Keratinocyte (primary cell): ENCODE measurements around the gene RIPK1. TPM values are rescaled to one million over a fixed set of nuclear protein-coding genes. Genes with fewer than 3 reads are reported as not detected.
"Not testable (repeated sequence)": the region's sequence is repeated elsewhere in the genome, so short reads cannot be mapped to it uniquely, and the experiment has no call there.

ENCODE experiments used
- DNase-seq: peaks from one replicate; pipeline ENCODE4 v3.0.0-alpha.2; 2011; ENCODE audit warnings: low read depth, missing footprints, low spot score
- FAIRE-seq: peaks from 2 replicates; lab custom pipeline; 2011; peaks lifted over from hg19 to GRCh38; lab: Jason Lieb, UNC
- H2AFZ ChIP-seq: 2 replicates; pipeline ENCODE4 v1.6.0; 2012; ENCODE audit warnings: low read length, control low read depth, inconsistent platforms; ENCODE audit not compliant: control insufficient read depth
- H3K27ac ChIP-seq: 2 replicates; pipeline ENCODE4 v1.5.1; 2011; ENCODE audit warnings: low read length; ENCODE audit not compliant: control insufficient read depth, insufficient read depth
- H3K27me3 ChIP-seq: 3 replicates; pipeline ENCODE4 v1.6.0; 2011; ENCODE audit warnings: low read length; ENCODE audit not compliant: control insufficient read depth, insufficient read depth; ENCODE audit errors: extremely low read depth
- H3K36me3 ChIP-seq, 2 experiments: 2 replicates in 1 of 2; 3 replicates in 1 of 2; pipeline ENCODE4 v1.5.1; 2011; ENCODE audit warnings: low read length in 2 of 2, mild to moderate bottlenecking in 1 of 2; ENCODE audit not compliant: control insufficient read depth in 2 of 2, insufficient read depth in 2 of 2; ENCODE audit errors: extremely low read depth in 1 of 2
- H3K4me1 ChIP-seq: 3 replicates; pipeline ENCODE4 v1.5.1; 2011; ENCODE audit warnings: low read length; ENCODE audit not compliant: control insufficient read depth, insufficient read depth; ENCODE audit errors: extremely low read depth
- H3K4me2 ChIP-seq: 3 replicates; pipeline ENCODE4 v1.6.0; 2011; ENCODE audit warnings: low read depth, low read length; ENCODE audit not compliant: control insufficient read depth, insufficient read depth; ENCODE audit errors: extremely low read depth
- H3K4me3 ChIP-seq, 3 experiments: fragments of 200-600 bp in 1 of 3; sonication (generic) in 1 of 3; 2 replicates in 2 of 3; 3 replicates in 1 of 3; pipeline ENCODE4 v1.5.1; 2011 to 2016; ENCODE audit warnings: low read length in 3 of 3, mild to moderate bottlenecking in 3 of 3, control low read depth in 2 of 3, inconsistent platforms in 1 of 3, low read depth in 1 of 3, mixed read lengths in 1 of 3, mixed run types in 1 of 3, moderate library complexity in 1 of 3; ENCODE audit not compliant: control insufficient read depth in 2 of 3, insufficient read depth in 2 of 3; ENCODE audit errors: extremely low read depth in 1 of 3
- H3K79me2 ChIP-seq: 2 replicates; pipeline ENCODE4 v1.6.0; 2012; ENCODE audit warnings: low read length; ENCODE audit not compliant: control insufficient read depth, insufficient read depth
- H3K9ac ChIP-seq: 3 replicates; pipeline ENCODE4 v1.6.0; 2011; ENCODE audit warnings: low read length; ENCODE audit not compliant: control insufficient read depth, insufficient read depth; ENCODE audit errors: extremely low read depth
- H3K9me1 ChIP-seq: 3 replicates; pipeline ENCODE4 v1.6.0; 2011; ENCODE audit warnings: low read length; ENCODE audit not compliant: control insufficient read depth, insufficient read depth; ENCODE audit errors: extremely low read depth
- H3K9me3 ChIP-seq: 2 replicates; pipeline ENCODE4 v1.5.1; 2012; ENCODE audit warnings: low read depth, low read length; ENCODE audit not compliant: control insufficient read depth
- H4K20me1 ChIP-seq: 3 replicates; pipeline ENCODE4 v1.6.0; 2011; ENCODE audit warnings: low read length; ENCODE audit not compliant: control insufficient read depth, insufficient read depth; ENCODE audit errors: extremely low read depth
- CTCF ChIP-seq, 3 experiments: IDR thresholded peaks in 1 of 3; conservative IDR thresholded peaks in 1 of 3; optimal IDR thresholded peaks in 1 of 3; 2 replicates in 2 of 3; 3 replicates in 1 of 3; pipeline versions ENCODE3 to v1.5.1; 2011; ENCODE audit warnings: low read length in 3 of 3, mild to moderate bottlenecking in 3 of 3, moderate library complexity in 2 of 3, control low read depth in 1 of 3, inconsistent platforms in 1 of 3; ENCODE audit not compliant: insufficient read depth in 2 of 3; ENCODE audit errors: extremely low read depth in 1 of 3
- EZH2 ChIP-seq: IDR thresholded peaks from one replicate; pipeline ENCODE4 v1.6.1; 2012; ENCODE audit warnings: inconsistent platforms, mild to moderate bottlenecking, low read length, moderate library complexity
- dilution Hi-C: fragments of 300-500 bp; cut with MboI; formaldehyde crosslinking; loops from one replicate; pipeline ENCODE4 v1.7.0; 2020; ENCODE audit warnings: low sequenced_read_pairs; ENCODE audit not compliant: extremely low pct_ligation_motif_present
- polyA plus RNA-seq, 5 experiments: library from polyadenylated mRNA; depleted of rRNA in 3 of 5; stranded (reverse) in 3 of 5; stranded (forward) in 1 of 5; unstranded in 1 of 5; fragments of >200 nt; gene quantifications; 1 replicate in 1 of 5; 2 replicates in 3 of 5; 3 replicates in 1 of 5; pipeline versions ENCODE4 v1.2.1 to v1.2.3, GENCODE V29; 2011 to 2012; ENCODE audit warnings: missing spikeins in 2 of 5, low read depth in 1 of 5, low replicate concordance in 1 of 5

The RIPK1 gene
- polyA plus RNA-seq, 1 donor (not counting 4 experiments of a cell fraction or from before 2014, with no cell fraction given), result 13.8 TPM

DNA sequence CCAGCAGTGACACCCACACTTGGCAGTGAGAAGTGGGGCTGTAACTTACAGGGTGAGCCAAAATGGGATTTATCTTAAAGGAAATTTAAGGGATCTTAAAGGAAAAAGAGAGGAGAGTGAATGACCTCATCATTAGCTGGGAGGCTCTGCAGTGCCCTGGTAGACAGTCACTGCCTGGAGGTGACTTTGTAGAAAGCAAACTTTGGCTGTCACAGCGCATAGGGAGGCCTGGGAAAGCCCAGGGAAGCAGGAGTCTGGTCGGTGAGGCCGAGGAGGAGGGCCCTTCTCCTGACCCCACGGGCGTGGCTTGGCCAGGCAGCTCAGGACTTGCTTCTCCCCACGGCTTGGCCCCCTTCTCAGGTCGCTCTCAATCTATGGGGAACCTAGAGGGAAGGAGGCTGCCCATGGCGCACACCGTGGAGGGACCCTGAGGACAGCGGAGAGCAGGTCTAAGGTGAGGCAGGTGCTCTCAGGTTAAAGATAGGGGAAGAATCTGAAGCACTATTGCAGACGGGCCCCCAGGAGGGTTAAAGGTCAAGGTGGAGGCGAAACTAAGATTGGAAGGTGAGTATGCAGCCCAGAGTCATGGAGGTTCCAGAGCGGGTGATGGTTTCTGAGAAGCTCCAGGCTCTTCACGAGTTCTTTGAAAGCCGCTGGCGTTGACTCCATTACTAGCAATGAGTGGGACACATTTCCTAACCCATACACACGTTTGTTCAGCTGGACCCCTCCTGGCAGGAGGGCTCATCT, 15.6 kb upstream of the RIPK1 start:
- dilution Hi-C loops, result no loop called here
- Histone ChIP-seq H4K20me1 (no peaks in the 10 kb centered on the region), H3K36me3 (no peaks in the 10 kb centered on the region), H3K4me2 (no peak overlapping the region), H3K27me3 (no peaks in the 10 kb centered on the region), H3K27ac (no peak overlapping the region), H3K79me2 (no peaks in the 10 kb centered on the region), H3K9ac (no peak overlapping the region), H3K4me1 (peaks cover 4% of the 10 kb centered on the region), H3K9me3 (no peaks in the 10 kb centered on the region), H3K9me1 (no peaks in the 10 kb centered on the region), H3K4me3 (no peak overlapping the region), H2AFZ (no peak overlapping the region)
- DNase-seq (no peak), FAIRE-seq (no peak)
- TF ChIP-seq EZH2, result no peak
- no peak for TF ChIP-seq CTCF (optimal IDR thresholded peaks at IDR 0.05 in 1 of 3, IDR thresholded peaks at IDR 0.05 in 1 of 3, conservative IDR thresholded peaks at IDR 0.05 in 1 of 3; ENCODE audit: extremely low read depth in 1 of 3, insufficient read depth in 2 of 3, low read length in 3 of 3)

DNA sequence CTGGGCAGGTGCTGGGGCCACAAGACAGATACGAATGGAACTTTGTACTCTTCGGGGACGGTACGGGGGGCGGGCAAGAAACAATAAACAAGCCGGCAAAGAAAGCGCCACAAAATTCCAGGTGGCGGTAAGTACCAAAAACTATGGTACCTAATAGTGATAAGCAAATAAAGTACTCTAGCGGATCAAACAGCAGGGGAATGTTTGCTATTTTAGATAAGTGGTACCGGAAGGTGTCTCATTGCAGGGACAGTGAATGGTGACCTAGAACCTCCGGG, 15.1 kb upstream of the RIPK1 start:
- no peaks in the 10 kb centered on the region for H3K36me3 ChIP-seq

GRCh38 chr6:3054229-3055157, 13.8 kb upstream of the RIPK1 start:
- not testable (repeated sequence) for DNase-seq
- peak overlapping the region; percentile 2 for H2AFZ ChIP-seq

More for the DNA sequence above, 15.1 kb upstream of the RIPK1 start:
- H3K79me2 ChIP-seq, result no peaks in the 10 kb centered on the region
- H3K4me3 ChIP-seq, result peak overlapping the region in 1 of 3 experiments; percentile 13
- dilution Hi-C loops, result no loop called here
- TF ChIP-seq CTCF (optimal IDR thresholded peaks at IDR 0.05 in 1 of 3, IDR thresholded peaks at IDR 0.05 in 1 of 3, conservative IDR thresholded peaks at IDR 0.05 in 1 of 3; ENCODE audit: extremely low read depth in 1 of 3, insufficient read depth in 2 of 3, low read length in 3 of 3), result no peak
- TF ChIP-seq EZH2, result no peak
- H3K4me1 ChIP-seq, result peaks cover 4% of the 10 kb centered on the region
- peak overlapping the region; percentile 54 for H3K9ac ChIP-seq
- H4K20me1 ChIP-seq, result no peaks in the 10 kb centered on the region
- H3K4me2 ChIP-seq, result peak overlapping the region; percentile 51
- no peak for FAIRE-seq
- peak overlapping the region; percentile 51 for H2AFZ ChIP-seq
- H3K9me1 ChIP-seq, result no peaks in the 10 kb centered on the region
- no peaks in the 10 kb centered on the region for H3K27me3 ChIP-seq
- no peak overlapping the region for H3K27ac ChIP-seq
- DNase-seq, result no peak
- H3K9me3 ChIP-seq, result no peaks in the 10 kb centered on the region

More at GRCh38 chr6:3054229-3055157, 13.8 kb upstream of the RIPK1 start:
- H3K36me3 ChIP-seq, H4K20me1 ChIP-seq, FAIRE-seq, H3K27ac ChIP-seq, dilution Hi-C loops, H3K27me3 ChIP-seq, H3K9me3 ChIP-seq, H3K9me1 ChIP-seq, H3K79me2 ChIP-seq, H3K4me1 ChIP-seq: not testable (repeated sequence)
- H3K4me3 ChIP-seq, result peak overlapping the region in 1 of 3 experiments; percentile 46
- H3K4me2 ChIP-seq, result peak overlapping the region; percentile 65
- H3K9ac ChIP-seq, result peak overlapping the region; percentile 33
